ENCODE measurements around the gene ANGPT4.

DNA sequence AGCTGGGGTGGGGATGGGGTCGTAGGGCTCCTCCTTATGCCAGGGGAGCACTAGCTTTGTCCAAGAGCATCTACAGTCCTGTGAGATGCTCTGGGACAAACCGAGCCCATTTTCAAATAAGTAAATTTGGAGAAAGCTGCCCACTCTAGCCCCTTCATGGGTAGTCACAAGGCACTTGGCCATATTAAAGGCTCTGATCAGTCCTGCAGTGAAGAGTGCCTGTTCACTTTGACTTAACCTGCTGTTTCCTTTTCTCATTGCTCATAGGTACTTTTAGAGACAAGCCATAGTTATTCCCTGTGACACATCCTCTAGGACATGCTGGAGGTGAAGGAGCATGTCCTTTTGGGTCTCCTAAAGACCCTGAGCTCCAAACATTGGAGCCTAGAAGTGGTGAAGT is 44.2 kb downstream of the ANGPT4 start:
- TF ChIP-seq, protein P1, sequence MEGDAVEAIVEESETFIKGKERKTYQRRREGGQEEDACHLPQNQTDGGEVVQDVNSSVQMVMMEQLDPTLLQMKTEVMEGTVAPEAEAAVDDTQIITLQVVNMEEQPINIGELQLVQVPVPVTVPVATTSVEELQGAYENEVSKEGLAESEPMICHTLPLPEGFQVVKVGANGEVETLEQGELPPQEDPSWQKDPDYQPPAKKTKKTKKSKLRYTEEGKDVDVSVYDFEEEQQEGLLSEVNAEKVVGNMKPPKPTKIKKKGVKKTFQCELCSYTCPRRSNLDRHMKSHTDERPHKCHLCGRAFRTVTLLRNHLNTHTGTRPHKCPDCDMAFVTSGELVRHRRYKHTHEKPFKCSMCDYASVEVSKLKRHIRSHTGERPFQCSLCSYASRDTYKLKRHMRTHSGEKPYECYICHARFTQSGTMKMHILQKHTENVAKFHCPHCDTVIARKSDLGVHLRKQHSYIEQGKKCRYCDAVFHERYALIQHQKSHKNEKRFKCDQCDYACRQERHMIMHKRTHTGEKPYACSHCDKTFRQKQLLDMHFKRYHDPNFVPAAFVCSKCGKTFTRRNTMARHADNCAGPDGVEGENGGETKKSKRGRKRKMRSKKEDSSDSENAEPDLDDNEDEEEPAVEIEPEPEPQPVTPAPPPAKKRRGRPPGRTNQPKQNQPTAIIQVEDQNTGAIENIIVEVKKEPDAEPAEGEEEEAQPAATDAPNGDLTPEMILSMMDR (IDR thresholded peaks at IDR 0.05) = no peak
- TF ChIP-seq POLR2A (IDR thresholded peaks at IDR 0.05) (no peak), EP300 (IDR thresholded peaks at IDR 0.05) (no peak)

Measured in stomach (tissue), 4 donors.